DOHH2 (cell line): ENCODE data around the gene PTPRCAP.

Experiments
- H3F3A ChIP-seq: fragments of 200-600 bp; sonication (generic), shearing (Covaris generic); 2 replicates; pipeline ENCODE4 v1.6.0; 2016; ENCODE audit warnings: antibody characterized with exemption, mild to moderate bottlenecking; ENCODE audit not compliant: control insufficient read depth, insufficient read depth
- H3K27ac ChIP-seq: fragments of 200-600 bp; sonication (generic); 2 replicates; pipeline ENCODE4 v1.5.1; 2014; ENCODE audit warnings: low read depth, mild to moderate bottlenecking, low read length, moderate library complexity
- H3K27me3 ChIP-seq: fragments of 200-600 bp; sonication (generic); 2 replicates; pipeline ENCODE4 v1.6.1; 2014; ENCODE audit warnings: mild to moderate bottlenecking, low read length, mixed read lengths; ENCODE audit not compliant: control insufficient read depth
- H3K36me3 ChIP-seq: fragments of 200-600 bp; sonication (generic); 2 replicates; pipeline ENCODE4 v1.6.1; 2014; ENCODE audit warnings: mild to moderate bottlenecking, low read length, moderate library complexity, mixed read lengths; ENCODE audit not compliant: control insufficient read depth
- H3K4me1 ChIP-seq: fragments of 200-600 bp; sonication (generic); 2 replicates; pipeline ENCODE4 v1.6.1; 2014; ENCODE audit warnings: mild to moderate bottlenecking, low read length, mixed read lengths; ENCODE audit not compliant: control insufficient read depth
- H3K4me2 ChIP-seq: fragments of 200-600 bp; sonication (generic); 2 replicates; pipeline ENCODE4 v1.6.0; 2014; ENCODE audit warnings: mild to moderate bottlenecking, low read length, moderate library complexity
- H3K4me3 ChIP-seq: fragments of 200-600 bp; sonication (generic); 2 replicates; pipeline ENCODE4 v1.5.1; 2014; ENCODE audit warnings: mild to moderate bottlenecking, low read length, mixed read lengths
- H3K79me2 ChIP-seq: fragments of 200-600 bp; sonication (generic); 2 replicates; pipeline ENCODE4 v1.6.1; 2014; ENCODE audit warnings: mild to moderate bottlenecking, low read length, mixed read lengths; ENCODE audit not compliant: control insufficient read depth
- H3K9me2 ChIP-seq: fragments of 200-600 bp; sonication (generic); replicated peaks from 2 replicates; pipeline ENCODE4 v1.6.1; 2014; ENCODE audit warnings: mild to moderate bottlenecking, low read length, mixed read lengths; ENCODE audit not compliant: control insufficient read depth
- H3K9me3 ChIP-seq: fragments of 200-600 bp; sonication (generic); 2 replicates; pipeline ENCODE4 v1.6.1; 2014; ENCODE audit warnings: antibody characterized with exemption, low read length, mixed read lengths; ENCODE audit not compliant: control insufficient read depth, insufficient read depth
- H4K20me1 ChIP-seq: fragments of 200-600 bp; sonication (generic); 2 replicates; pipeline ENCODE4 v1.6.0; 2014; ENCODE audit warnings: low read depth, mild to moderate bottlenecking, antibody characterized with exemption, low read length, moderate library complexity; ENCODE audit not compliant: control insufficient read depth, insufficient read depth
- EZH2phosphoT487 ChIP-seq: fragments of 200-600 bp; sonication (generic); IDR thresholded peaks from 2 replicates; pipeline ENCODE4 v1.6.1; 2017; ENCODE audit warnings: borderline replicate concordance, mild to moderate bottlenecking, antibody characterized with exemption, low read length, moderate library complexity, mixed read lengths
- TF ChIP-seq, protein P1 (sequence below): fragments of 200-600 bp; sonication (generic); IDR thresholded peaks from one replicate; pipeline ENCODE4 v1.5.1; 2014; ENCODE audit warnings: antibody characterized with exemption, mild to moderate bottlenecking, low read depth, low read length; ENCODE audit not compliant: poor library complexity, severe bottlenecking

Gene PTPRCAP

DNA sequence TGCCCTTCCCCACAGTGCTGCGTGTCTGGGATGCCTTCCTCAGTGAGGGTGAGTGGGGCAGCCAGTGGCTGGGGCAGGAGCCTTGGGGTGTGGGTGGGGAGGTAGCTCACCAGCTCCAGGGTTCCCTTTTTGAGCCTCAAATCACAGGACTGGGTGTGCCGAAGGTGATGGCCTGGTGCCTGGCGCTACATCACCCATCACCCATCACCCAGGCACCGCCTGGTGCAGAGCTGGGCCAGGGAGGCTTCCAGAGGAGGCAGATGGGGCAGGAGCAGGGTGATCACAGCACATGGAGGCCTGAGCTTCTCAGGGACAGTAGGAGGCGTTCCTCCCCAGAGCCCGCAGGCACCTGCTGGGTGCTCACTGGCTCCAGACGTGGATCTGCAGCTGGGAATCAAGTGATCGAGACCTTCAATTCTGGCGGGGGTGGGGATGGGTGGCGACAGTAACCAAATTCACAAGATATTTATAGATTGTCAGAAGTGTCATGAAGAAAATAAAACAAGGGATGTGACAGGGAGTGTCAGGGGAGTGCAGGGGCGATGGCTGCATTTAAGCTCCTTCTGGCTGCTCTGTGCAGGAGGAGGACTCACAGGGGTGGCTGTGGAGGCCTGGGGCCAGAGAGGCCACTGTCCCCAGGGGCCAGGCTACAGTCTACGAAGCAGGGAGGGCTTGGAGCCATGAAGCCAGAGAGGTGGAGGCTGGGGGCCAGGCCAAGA lies 30.4 kb downstream of the PTPRCAP start:
- no peaks in the 10 kb centered on the region for H4K20me1 ChIP-seq
- peaks cover 59% of the 10 kb centered on the region for H3K36me3 ChIP-seq
- H3K9me2 ChIP-seq: no peaks in the 10 kb centered on the region
- H3K4me2 ChIP-seq: peak overlapping the region; percentile 80
- H3K4me1 ChIP-seq: peaks cover 92% of the 10 kb centered on the region
- peaks cover 28% of the 10 kb centered on the region for H3F3A ChIP-seq
- H3K79me2 ChIP-seq: peaks cover 44% of the 10 kb centered on the region
- H3K9me3 ChIP-seq: no peaks in the 10 kb centered on the region
- no peak for TF ChIP-seq EZH2phosphoT487
- TF ChIP-seq, protein P1, sequence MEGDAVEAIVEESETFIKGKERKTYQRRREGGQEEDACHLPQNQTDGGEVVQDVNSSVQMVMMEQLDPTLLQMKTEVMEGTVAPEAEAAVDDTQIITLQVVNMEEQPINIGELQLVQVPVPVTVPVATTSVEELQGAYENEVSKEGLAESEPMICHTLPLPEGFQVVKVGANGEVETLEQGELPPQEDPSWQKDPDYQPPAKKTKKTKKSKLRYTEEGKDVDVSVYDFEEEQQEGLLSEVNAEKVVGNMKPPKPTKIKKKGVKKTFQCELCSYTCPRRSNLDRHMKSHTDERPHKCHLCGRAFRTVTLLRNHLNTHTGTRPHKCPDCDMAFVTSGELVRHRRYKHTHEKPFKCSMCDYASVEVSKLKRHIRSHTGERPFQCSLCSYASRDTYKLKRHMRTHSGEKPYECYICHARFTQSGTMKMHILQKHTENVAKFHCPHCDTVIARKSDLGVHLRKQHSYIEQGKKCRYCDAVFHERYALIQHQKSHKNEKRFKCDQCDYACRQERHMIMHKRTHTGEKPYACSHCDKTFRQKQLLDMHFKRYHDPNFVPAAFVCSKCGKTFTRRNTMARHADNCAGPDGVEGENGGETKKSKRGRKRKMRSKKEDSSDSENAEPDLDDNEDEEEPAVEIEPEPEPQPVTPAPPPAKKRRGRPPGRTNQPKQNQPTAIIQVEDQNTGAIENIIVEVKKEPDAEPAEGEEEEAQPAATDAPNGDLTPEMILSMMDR: peak; percentile 51
- H3K27ac ChIP-seq: peak overlapping the region; percentile 96
- no peaks in the 10 kb centered on the region for H3K27me3 ChIP-seq
- H3K4me3 ChIP-seq: peak overlapping the region; percentile 93

DNA sequence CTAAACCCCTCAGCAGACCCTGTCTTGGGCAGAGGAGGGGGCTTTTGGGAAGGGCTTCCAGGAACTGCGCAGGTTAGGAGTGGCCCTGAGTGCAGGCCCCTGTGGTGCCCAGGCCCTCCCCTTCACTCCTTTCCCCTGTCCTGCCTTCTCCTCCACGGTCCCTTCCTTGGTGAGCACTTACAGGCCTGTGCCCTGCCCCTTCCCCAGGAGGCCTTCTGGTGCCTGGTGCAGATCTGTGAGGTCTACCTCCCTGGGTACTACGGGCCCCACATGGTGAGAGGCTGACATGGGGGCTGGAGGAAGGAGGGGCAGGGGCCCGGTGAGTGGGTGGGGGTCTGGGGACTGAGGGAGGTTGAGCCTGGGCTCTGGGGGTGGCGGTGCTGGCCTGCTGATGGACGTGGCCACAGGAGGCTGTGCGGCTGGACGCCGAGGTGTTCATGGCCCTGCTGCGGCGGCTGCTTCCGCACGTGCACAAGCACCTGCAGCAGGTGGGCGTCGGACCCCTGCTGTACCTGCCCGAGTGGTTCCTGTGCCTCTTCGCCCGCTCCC lies 31.0 kb downstream of the PTPRCAP start:
- Histone ChIP-seq H3K27ac (peak overlapping the region; percentile 96), H3K27me3 (no peaks in the 10 kb centered on the region), H3K36me3 (peaks cover 59% of the 10 kb centered on the region), H3K79me2 (peaks cover 45% of the 10 kb centered on the region), H3K4me1 (peaks cover 88% of the 10 kb centered on the region), H3F3A (peaks cover 30% of the 10 kb centered on the region), H3K4me3 (peak overlapping the region; percentile 93), H3K4me2 (peak overlapping the region; percentile 80), H4K20me1 (no peaks in the 10 kb centered on the region), H3K9me3 (no peaks in the 10 kb centered on the region), H3K9me2 (no peaks in the 10 kb centered on the region)
- TF ChIP-seq, protein P1: no peak
- no peak for TF ChIP-seq EZH2phosphoT487

DNA sequence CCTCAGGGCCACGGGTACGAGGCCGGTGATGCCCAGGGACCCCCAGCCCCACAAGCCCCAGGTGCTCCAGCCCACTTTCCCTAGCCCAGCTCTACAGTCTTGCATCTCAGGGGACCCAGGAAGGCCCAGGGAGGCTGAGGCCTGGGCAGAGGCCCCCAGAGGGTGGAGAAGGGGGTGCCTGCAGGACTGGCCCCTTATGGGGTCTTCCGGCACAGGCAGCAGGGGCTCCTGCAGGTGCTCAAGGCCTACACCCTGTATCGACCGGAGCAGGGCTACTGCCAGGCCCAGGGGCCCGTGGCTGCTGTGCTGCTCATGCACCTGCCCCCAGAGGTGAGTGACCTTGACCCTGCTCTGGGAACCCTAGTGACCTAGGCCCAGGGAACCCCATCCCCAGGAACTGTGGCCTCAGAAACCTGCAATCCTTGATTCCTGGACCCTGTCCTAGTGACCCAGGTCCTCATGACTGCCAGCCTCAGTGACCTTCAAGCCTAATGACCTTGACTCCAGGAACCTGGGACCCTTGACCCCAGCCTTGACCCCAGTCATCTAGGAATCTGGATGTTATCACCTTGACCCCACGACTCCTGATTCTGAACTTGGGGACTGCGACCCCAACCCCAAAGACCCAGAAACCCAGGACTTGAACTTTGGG lies 31.7 kb downstream of the PTPRCAP start:
- Histone ChIP-seq H3K27me3 (no peaks in the 10 kb centered on the region), H4K20me1 (0 out of 2 replicates have a peak, but pooled peaks cover 1% of the 10 kb centered on the region), H3K4me2 (peak overlapping the region; percentile 80), H3F3A (peaks cover 24% of the 10 kb centered on the region), H3K4me3 (peak overlapping the region; percentile 93), H3K79me2 (peaks cover 52% of the 10 kb centered on the region), H3K9me2 (no peaks in the 10 kb centered on the region), H3K36me3 (peaks cover 65% of the 10 kb centered on the region), H3K27ac (peak overlapping the region; percentile 96), H3K4me1 (peaks cover 82% of the 10 kb centered on the region), H3K9me3 (no peaks in the 10 kb centered on the region)
- TF ChIP-seq, protein P1: no peak
- no peak for TF ChIP-seq EZH2phosphoT487
